Fibroblast of lung (primary cell): ENCODE data around the gene MLKL.

ENCODE experiments used
- CTCF ChIP-seq, 2 donors: IDR thresholded peaks in 1 of 2; conservative IDR thresholded peaks in 1 of 2; 1 replicate in 1 of 2; 2 replicates in 1 of 2; pipeline ENCODE4 v1.5.1; 2011 to 2012; ENCODE audit warnings: low read length in 2 of 2, control low read depth in 1 of 2, inconsistent platforms in 1 of 2, low read depth in 1 of 2, mild to moderate bottlenecking in 1 of 2
- EZH2 ChIP-seq: IDR thresholded peaks from 2 replicates; pipeline ENCODE4 v1.5.1; 2012; ENCODE audit warnings: low read length, control low read depth, mild to moderate bottlenecking; ENCODE audit errors: missing control alignments

DNA sequence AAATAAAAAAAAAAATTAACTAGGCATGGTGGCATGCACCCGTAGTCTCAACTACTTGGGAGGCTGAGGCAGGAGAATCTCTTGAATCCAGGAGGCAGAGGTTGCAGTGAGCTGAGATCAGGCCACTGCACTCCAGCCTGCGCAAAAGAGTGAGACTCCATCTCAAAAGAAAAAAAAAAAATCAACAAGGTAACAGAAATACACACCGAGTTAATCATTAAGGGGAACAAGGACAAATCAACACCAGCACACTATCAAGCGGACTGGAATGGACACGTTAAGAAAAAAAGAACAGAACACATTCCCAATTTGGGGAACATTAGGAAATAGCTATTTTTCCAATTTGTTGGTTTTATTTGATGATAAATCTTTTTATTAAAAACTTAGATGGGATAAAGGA is 65.4 kb downstream of the MLKL start:
- TF ChIP-seq CTCF (conservative IDR thresholded peaks at IDR 0.05 in 1 of 2, IDR thresholded peaks at IDR 0.05 in 1 of 2; ENCODE audit: low read depth in 1 of 2, low read length in 2 of 2): no peak
- TF ChIP-seq EZH2: no peak
